GM23338 (cell line): ENCODE measurements around the gene MAST4. TPM values are rescaled to one million over a fixed set of nuclear protein-coding genes. Genes with fewer than 3 reads are reported as not detected.

Experiments used
- ATAC-seq: fragments of 200-7000 bp; cut with Tn5 transposase; 3 replicates; pipeline ENCODE4 v1.9.1; 2020
- DNase-seq: peaks from one replicate; pipeline ENCODE4 v3.0.0-alpha.2; 2015; ENCODE audit warnings: low spot score
- H2AFZ ChIP-seq: fragments of 200-600 bp; sonication (generic); 2 replicates; pipeline ENCODE4 v1.8.0; 2016; ENCODE audit warnings: antibody characterized with exemption, mild to moderate bottlenecking, moderate library complexity
- H3F3A ChIP-seq: fragments of 200-600 bp; sonication (generic); replicated peaks from 2 replicates; pipeline ENCODE4 v1.8.0; 2017; ENCODE audit warnings: antibody characterized with exemption, mixed run types, low read depth
- H3K27ac ChIP-seq: fragments of 200-600 bp; sonication (generic); 2 replicates; pipeline ENCODE4 v1.6.1; 2016; ENCODE audit warnings: low read depth
- H3K27me3 ChIP-seq: fragments of 200-600 bp; sonication (generic); 2 replicates; pipeline ENCODE4 v1.8.0; 2016; ENCODE audit warnings: mild to moderate bottlenecking, mixed run types, moderate library complexity; ENCODE audit not compliant: insufficient read depth
- H3K36me3 ChIP-seq: fragments of 200-600 bp; sonication (generic); 2 replicates; pipeline ENCODE4 v1.8.0; 2016; ENCODE audit warnings: mild to moderate bottlenecking; ENCODE audit not compliant: insufficient read depth
- H3K4me1 ChIP-seq: fragments of 200-600 bp; sonication (generic); 2 replicates; pipeline ENCODE4 v1.8.0; 2016; ENCODE audit warnings: mild to moderate bottlenecking, moderate library complexity; ENCODE audit not compliant: insufficient read depth
- H3K4me2 ChIP-seq: fragments of 200-600 bp; sonication (generic); 2 replicates; pipeline ENCODE4 v1.7.1; 2017; ENCODE audit warnings: mixed run types
- H3K4me3 ChIP-seq: fragments of 200-600 bp; sonication (generic); 2 replicates; pipeline ENCODE4 v1.6.1; 2016; ENCODE audit warnings: mixed run types
- H3K79me2 ChIP-seq: fragments of 200-600 bp; sonication (generic); replicated peaks from 2 replicates; pipeline ENCODE4 v1.8.0; 2017; ENCODE audit warnings: mild to moderate bottlenecking; ENCODE audit not compliant: insufficient read depth
- H3K9me2 ChIP-seq: fragments of 200-600 bp; sonication (generic); 2 replicates; pipeline ENCODE4 v1.8.0; 2017; ENCODE audit not compliant: insufficient read depth
- H4K20me1 ChIP-seq: fragments of 200-600 bp; sonication (generic); replicated peaks from 2 replicates; pipeline ENCODE4 v1.8.0; 2017; ENCODE audit warnings: mild to moderate bottlenecking; ENCODE audit not compliant: insufficient read depth
- H3K27ac Mint-ChIP-seq: 2 replicates; pipeline ENCODE4 v1.8.0; 2020; ENCODE audit warnings: inconsistent platforms, mild to moderate bottlenecking, moderate library complexity, mixed read lengths
- H3K27me3 Mint-ChIP-seq: 3 replicates; pipeline ENCODE4 v1.8.0; 2022; ENCODE audit warnings: low read depth, mild to moderate bottlenecking, moderate library complexity, mixed read lengths, inconsistent platforms; ENCODE audit not compliant: insufficient read depth, poor library complexity
- H3K36me3 Mint-ChIP-seq: 3 replicates; pipeline ENCODE4 v1.8.0; 2021; ENCODE audit warnings: low read depth, mild to moderate bottlenecking, inconsistent platforms, moderate library complexity, mixed read lengths
- H3K4me1 Mint-ChIP-seq: 3 replicates; pipeline ENCODE4 v1.8.0; 2020; ENCODE audit warnings: mild to moderate bottlenecking, inconsistent platforms, mixed read lengths
- H3K4me3 Mint-ChIP-seq: 3 replicates; pipeline ENCODE4 v1.8.0; 2021; ENCODE audit warnings: moderate library complexity, mild to moderate bottlenecking, inconsistent platforms, mixed read lengths
- H3K9me3 Mint-ChIP-seq: 3 replicates; pipeline ENCODE4 v1.8.0; 2020; ENCODE audit warnings: moderate library complexity, mild to moderate bottlenecking, inconsistent platforms, mixed read lengths
- CREB1 ChIP-seq: fragments of 250-450 bp; sonication (Bioruptor Pico); IDR thresholded peaks from 2 replicates; pipeline ENCODE4 v1.5.0; 2020; ENCODE audit warnings: low read depth, mild to moderate bottlenecking, moderate library complexity
- ZNF114 ChIP-seq: fragments of 250-450 bp; sonication (Bioruptor Pico); IDR thresholded peaks from 2 replicates; pipeline ENCODE4 v1.5.0; 2020; ENCODE audit warnings: mild to moderate bottlenecking, moderate library complexity
- polyA plus RNA-seq: library from polyadenylated mRNA; unstranded; fragments of >200 nt; fragmentation: Nextera tagmentation; extraction: Ambion mirVana; gene quantifications from 2 replicates; pipeline ENCODE4 v1.2.1, GENCODE V29; 2016
- total RNA-seq: library from RNA; depleted of rRNA; stranded (reverse); fragments of >200 nt; shearing (Covaris generic); gene quantifications from 2 replicates; pipeline ENCODE4 v1.2.3, GENCODE V29; 2014
- TF ChIP-seq, protein P1 (sequence below): fragments of 250-450 bp; sonication (Bioruptor Pico); IDR thresholded peaks from 2 replicates; pipeline ENCODE4 v1.5.0; 2020; ENCODE audit warnings: mild to moderate bottlenecking, moderate library complexity
- TF ChIP-seq, protein P2 (sequence below): IDR thresholded peaks from 2 replicates; pipeline ENCODE4 v1.6.1; 2016; ENCODE audit warnings: antibody characterized with exemption

The MAST4 gene
- total and polyA plus RNA-seq, 2 experiments from 2014 or later, result 3.6 to 8.5 TPM

- TF ChIP-seq, protein P1, sequence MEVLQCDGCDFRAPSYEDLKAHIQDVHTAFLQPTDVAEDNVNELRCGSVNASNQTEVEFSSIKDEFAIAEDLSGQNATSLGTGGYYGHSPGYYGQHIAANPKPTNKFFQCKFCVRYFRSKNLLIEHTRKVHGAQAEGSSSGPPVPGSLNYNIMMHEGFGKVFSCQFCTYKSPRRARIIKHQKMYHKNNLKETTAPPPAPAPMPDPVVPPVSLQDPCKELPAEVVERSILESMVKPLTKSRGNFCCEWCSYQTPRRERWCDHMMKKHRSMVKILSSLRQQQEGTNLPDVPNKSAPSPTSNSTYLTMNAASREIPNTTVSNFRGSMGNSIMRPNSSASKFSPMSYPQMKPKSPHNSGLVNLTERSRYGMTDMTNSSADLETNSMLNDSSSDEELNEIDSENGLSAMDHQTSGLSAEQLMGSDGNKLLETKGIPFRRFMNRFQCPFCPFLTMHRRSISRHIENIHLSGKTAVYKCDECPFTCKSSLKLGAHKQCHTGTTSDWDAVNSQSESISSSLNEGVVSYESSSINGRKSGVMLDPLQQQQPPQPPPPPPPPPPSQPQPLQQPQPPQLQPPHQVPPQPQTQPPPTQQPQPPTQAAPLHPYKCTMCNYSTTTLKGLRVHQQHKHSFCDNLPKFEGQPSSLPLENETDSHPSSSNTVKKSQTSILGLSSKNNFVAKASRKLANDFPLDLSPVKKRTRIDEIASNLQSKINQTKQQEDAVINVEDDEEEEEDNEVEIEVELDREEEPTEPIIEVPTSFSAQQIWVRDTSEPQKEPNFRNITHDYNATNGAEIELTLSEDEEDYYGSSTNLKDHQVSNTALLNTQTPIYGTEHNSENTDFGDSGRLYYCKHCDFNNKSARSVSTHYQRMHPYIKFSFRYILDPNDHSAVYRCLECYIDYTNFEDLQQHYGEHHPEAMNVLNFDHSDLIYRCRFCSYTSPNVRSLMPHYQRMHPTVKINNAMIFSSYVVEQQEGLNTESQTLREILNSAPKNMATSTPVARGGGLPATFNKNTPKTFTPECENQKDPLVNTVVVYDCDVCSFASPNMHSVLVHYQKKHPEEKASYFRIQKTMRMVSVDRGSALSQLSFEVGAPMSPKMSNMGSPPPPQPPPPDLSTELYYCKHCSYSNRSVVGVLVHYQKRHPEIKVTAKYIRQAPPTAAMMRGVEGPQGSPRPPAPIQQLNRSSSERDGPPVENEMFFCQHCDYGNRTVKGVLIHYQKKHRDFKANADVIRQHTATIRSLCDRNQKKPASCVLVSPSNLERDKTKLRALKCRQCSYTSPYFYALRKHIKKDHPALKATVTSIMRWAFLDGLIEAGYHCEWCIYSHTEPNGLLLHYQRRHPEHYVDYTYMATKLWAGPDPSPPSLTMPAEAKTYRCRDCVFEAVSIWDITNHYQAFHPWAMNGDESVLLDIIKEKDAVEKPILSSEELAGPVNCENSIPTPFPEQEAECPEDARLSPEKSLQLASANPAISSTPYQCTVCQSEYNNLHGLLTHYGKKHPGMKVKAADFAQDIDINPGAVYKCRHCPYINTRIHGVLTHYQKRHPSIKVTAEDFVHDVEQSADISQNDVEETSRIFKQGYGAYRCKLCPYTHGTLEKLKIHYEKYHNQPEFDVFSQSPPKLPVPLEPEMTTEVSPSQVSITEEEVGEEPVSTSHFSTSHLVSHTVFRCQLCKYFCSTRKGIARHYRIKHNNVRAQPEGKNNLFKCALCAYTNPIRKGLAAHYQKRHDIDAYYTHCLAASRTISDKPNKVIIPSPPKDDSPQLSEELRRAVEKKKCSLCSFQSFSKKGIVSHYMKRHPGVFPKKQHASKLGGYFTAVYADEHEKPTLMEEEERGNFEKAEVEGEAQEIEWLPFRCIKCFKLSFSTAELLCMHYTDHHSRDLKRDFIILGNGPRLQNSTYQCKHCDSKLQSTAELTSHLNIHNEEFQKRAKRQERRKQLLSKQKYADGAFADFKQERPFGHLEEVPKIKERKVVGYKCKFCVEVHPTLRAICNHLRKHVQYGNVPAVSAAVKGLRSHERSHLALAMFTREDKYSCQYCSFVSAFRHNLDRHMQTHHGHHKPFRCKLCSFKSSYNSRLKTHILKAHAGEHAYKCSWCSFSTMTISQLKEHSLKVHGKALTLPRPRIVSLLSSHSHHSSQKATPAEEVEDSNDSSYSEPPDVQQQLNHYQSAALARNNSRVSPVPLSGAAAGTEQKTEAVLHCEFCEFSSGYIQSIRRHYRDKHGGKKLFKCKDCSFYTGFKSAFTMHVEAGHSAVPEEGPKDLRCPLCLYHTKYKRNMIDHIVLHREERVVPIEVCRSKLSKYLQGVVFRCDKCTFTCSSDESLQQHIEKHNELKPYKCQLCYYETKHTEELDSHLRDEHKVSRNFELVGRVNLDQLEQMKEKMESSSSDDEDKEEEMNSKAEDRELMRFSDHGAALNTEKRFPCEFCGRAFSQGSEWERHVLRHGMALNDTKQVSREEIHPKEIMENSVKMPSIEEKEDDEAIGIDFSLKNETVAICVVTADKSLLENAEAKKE (CRISPR knock-in tag), result no peak
Measured at GRCh38 chr5:67089200-67089725, 493.1 kb downstream of the MAST4 start (continued).

- Mint-ChIP-seq H3K27me3 (no peaks in the 10 kb centered on the region), H3K4me1 (peaks cover 30% of the 10 kb centered on the region), H3K36me3 (no peaks in the 10 kb centered on the region), H3K4me3 (no peak overlapping the region), H3K9me3 (no peaks in the 10 kb centered on the region; the same call in 2 of the 3 replicates), H3K27ac (no peak overlapping the region)
- H2AFZ ChIP-seq, result no peak overlapping the region
- H3K9me2 ChIP-seq, result no peaks in the 10 kb centered on the region
- ATAC-seq (no peak), DNase-seq (no peak)
- H3K4me1 ChIP-seq, result peaks cover 10% of the 10 kb centered on the region
- H3K79me2 ChIP-seq, result no peaks in the 10 kb centered on the region
- no peak overlapping the region for H3K4me2 ChIP-seq
- H3K4me3 ChIP-seq, result no peak overlapping the region
- H3K27ac ChIP-seq, result no peak overlapping the region
- H3K27me3 ChIP-seq, result no peaks in the 10 kb centered on the region
- no peaks in the 10 kb centered on the region for H3F3A ChIP-seq
- no peaks in the 10 kb centered on the region for H3K36me3 ChIP-seq
- H4K20me1 ChIP-seq, result no peaks in the 10 kb centered on the region
- TF ChIP-seq ZNF114 (no peak), CREB1 (CRISPR knock-in tag) (no peak)
Measured at GRCh38 chr5:67090040-67090439, 493.8 kb downstream of the MAST4 start.

GRCh38 chr5:67090593-67090992 is 494.4 kb downstream of the MAST4 start:
- Mint-ChIP-seq H3K4me3 (no peak overlapping the region), H3K4me1 (peaks cover 35% of the 10 kb centered on the region), H3K27me3 (no peaks in the 10 kb centered on the region), H3K27ac (no peak overlapping the region), H3K36me3 (no peaks in the 10 kb centered on the region), H3K9me3 (no peaks in the 10 kb centered on the region; the same call in 2 of the 3 replicates)
- Histone ChIP-seq H4K20me1 (no peaks in the 10 kb centered on the region), H2AFZ (no peak overlapping the region), H3K27ac (no peak overlapping the region), H3K27me3 (no peaks in the 10 kb centered on the region), H3K4me2 (no peak overlapping the region), H3K9me2 (no peaks in the 10 kb centered on the region), H3F3A (no peaks in the 10 kb centered on the region), H3K36me3 (no peaks in the 10 kb centered on the region), H3K79me2 (no peaks in the 10 kb centered on the region), H3K4me1 (peaks cover 11% of the 10 kb centered on the region), H3K4me3 (no peak overlapping the region)
- no peak for DNase-seq
- TF ChIP-seq, protein P2, sequence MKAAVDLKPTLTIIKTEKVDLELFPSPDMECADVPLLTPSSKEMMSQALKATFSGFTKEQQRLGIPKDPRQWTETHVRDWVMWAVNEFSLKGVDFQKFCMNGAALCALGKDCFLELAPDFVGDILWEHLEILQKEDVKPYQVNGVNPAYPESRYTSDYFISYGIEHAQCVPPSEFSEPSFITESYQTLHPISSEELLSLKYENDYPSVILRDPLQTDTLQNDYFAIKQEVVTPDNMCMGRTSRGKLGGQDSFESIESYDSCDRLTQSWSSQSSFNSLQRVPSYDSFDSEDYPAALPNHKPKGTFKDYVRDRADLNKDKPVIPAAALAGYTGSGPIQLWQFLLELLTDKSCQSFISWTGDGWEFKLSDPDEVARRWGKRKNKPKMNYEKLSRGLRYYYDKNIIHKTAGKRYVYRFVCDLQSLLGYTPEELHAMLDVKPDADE, result no peak
- ATAC-seq, result no peak
